GM19467 (cell line): ENCODE measurements around the gene ITGA1.

Experiments used
- ATAC-seq: cut with Tn5 transposase; IDR thresholded peaks from one replicate; pipeline ENCODE4 v1.9.1; 2021; ENCODE audit warnings: mild to moderate bottlenecking, moderate library complexity; ENCODE audit not compliant: unreplicated experiment

The ITGA1 gene

DNA sequence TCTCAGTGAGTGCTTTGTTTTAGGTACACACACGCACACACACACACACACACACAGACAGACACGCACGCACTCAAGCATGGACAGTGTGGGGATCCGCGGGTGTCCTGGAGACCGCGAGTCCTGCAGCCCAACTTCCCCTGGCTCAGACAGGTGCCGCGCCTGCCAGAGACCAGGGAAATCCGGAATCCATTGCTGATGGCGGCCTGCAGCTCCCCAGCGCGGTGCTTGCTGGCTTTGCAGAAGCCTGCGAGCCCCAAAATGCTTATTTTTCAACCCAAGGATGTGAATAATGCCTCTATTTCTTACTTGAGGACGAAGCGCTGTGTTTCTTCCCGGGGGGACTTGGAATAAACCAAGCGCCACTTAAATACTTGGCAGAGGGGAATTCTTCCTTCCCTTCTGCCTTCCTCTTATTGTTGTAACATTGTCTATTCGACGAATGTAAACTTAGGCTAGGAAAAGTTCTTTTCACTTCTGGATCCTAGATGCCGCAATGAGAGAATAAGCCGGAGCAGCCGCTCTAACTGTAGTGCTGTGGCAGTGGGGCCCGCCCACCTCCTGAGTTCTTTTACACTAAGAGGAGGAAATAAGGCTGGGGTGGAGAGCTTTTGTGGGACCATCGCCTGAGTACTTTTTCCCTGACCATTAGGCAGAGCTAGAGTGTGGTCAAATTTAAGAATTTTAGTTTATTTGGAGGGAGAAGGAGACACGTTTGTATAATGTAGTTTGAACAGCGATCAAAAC, 202.2 kb downstream of the ITGA1 start:
- no peak for ATAC-seq

DNA sequence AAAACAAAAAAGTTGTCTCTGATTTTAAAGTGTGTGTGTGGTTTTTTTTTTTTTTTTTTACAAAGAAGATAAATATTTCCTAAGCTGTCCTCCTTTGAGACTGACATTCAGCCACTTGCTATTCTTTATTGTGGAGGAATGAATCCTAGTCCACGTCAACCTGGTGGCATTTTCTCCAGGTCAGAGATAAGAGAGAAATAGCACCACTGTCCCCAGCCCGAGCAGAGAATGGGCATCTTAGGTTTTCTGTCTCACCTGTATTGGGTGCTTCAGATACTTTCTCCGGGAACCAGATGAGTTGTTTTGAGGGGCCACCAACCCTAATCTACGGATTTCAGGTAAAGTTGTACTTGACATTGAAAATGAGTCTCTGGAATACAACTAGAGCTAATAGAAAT, 202.8 kb downstream of the ITGA1 start:
- ATAC-seq: no peak

DNA sequence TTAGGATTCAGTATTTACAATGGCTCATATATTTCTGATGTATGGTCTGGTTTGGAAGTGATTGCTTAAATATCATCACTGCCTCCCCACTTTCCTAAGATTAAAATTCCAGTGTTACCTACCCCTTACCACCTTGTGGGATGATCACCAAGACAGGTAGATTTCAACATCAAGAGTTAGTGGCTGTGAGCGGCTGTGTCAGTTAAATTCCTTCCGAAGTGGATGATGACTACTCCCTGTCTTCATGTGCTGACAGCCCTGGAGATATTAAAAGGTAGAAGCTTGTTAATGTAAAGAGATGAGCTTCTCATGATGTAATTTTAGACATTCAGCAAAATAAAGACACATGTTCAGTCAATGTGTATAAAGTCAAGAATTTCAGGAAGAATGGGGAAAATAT, 205.7 kb downstream of the ITGA1 start:
- no peak for ATAC-seq

DNA sequence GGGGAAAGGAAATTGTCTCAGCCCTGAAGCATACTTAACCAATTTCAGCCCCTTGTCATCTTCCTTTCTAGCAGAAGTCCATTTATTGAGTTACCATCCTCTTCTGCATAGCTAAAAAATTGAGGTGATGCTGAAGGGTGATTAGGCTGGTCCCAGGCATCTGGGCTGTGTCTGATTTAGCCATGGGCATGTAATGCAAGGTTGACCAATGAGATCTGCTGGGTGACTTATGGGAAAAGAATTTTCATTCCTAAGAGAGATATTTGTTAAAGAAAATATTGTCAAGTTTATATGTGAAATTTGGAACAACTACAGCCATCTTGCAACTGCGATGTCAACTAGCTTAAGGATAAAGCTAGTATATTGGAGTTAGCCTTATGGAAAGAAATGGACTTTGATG, 206.6 kb downstream of the ITGA1 start:
- no peak for ATAC-seq

DNA sequence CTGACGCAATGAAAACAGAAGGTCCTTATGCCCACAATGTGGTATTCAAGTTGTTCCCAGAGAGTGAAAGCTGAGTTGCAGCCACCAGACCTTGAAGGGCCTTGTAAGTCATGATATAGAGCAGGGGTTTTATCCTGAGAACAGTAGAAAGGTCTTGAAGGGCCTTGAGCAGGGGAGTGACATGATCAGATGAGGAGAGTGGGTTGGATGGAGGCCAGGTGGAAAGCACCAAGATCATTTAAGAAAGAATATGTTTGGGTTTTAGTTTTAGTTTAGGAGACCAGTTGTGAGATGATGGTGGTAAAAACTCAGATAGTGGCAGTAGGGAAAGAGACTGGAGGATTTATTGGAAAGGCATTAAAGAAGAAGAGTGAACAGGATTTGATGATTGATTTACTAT, 207.4 kb downstream of the ITGA1 start:
- no peak for ATAC-seq

DNA sequence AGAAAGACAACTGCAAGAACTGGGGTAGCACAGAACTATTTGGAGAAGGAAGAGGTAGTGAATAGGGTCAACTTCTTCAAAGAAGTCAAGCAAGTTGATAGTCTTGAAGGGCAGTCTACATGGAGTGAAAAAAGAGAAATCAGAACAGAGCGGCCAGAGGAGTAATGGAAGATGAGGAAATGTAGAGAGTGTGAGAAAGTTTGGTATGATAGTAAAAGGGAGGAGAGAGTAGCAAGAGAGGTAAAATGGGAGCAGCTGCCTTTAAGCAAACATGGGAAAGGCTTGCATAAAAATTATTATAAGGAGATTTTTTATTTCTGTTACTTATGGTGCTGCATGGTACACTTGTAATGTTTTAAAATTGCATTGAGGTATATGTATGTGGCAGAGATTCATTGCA, 208.2 kb downstream of the ITGA1 start:
- no peak for ATAC-seq

DNA sequence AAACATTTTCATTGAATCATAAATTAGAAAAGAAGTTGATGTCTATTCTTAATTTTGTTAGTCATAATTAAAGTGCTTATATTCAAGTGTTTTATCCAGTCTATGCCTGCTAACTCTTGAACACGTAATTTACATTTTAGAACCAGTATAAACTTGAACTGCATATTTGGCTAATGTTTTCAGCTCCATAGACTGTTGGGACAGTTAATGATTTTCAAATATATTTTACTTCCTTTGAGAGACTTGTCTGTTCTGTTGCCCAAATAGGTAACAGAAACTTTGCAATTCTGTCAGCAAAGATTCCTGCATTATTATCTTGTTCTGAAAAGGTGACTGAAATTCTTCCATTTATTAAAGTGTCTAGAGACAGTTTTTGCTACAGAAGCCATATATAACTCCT, 209.3 kb downstream of the ITGA1 start:
- ATAC-seq: no peak

DNA sequence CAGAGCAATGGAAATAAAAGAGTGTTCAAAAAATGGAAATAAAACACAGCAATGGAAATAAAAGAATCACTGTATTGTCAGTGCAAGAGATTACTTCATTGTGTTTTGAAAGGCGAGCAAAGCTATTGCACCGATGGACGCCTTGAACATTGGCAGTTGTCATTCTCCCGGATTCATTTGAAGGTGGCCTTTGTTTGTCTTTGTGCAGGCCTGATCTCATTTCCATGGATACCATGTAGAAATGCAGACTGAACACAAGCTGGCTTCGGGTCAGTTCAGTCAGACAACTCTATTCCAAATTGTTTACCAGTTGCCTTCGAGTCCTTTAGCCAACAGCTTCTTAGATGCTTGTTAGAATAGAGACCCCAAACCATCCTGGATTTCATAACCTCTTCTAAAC, 209.7 kb downstream of the ITGA1 start:
- ATAC-seq: no peak

DNA sequence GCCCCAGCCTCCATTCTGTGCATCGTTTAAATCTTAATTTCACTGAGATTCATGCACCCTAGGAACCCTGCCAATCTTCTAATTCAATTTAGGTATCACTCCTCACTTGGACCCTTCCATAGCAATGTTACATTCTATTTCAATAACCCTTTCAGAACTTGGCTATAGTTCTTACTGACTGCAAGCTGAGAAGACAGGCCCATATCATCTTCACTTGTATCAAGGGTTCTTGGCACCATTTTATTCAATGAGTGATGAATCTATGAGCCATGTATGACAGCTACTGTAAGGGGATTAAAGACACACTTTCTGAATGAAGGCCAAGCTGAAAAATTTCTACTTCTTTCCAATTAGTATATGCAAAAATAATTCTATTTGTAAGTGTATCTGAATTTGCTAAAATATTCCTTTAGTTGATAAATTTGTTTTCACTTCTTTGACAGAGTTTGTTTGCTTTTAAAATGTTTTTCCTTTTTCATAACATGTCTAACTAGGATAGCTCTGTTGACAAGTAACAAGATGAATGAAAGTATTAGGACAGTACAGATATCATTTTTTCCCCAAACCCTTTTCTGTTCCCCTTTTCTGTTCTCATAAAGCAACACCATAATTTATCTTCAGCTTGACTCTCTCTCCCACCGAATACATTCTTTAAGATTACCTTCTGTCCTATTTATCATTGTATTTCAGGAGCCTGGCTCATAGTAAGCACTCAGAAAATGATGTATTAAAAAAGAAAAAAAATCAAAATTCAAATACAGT, 211.0 kb downstream of the ITGA1 start:
- no peak for ATAC-seq

DNA sequence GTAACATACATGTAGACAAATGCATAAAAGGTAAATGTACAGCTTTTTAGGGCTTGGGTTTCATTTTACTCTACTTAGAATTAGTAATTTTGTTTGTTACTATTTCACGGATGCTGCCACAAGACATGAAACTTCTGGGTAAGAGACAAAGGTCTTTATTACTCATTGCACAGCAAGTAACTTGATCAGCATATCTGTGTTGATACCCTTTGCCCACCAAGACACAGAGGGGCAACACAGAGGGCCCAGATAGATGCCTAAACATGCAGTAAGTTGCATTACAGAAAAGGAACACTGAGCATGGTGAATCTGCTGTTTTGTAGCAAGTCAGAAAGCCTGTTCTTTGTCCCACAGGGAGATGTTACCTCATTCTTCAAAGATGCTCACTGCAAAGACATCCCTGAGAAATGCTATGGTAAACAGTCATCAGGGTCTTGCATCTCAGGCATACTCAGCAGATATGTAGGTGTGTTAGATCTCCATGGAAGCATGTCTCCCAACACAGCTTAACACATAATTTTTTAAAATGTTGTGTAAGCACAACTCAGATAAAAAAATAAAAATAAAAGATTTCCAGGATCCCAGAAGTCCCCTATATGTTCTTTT, 211.7 kb downstream of the ITGA1 start:
- no peak for ATAC-seq

DNA sequence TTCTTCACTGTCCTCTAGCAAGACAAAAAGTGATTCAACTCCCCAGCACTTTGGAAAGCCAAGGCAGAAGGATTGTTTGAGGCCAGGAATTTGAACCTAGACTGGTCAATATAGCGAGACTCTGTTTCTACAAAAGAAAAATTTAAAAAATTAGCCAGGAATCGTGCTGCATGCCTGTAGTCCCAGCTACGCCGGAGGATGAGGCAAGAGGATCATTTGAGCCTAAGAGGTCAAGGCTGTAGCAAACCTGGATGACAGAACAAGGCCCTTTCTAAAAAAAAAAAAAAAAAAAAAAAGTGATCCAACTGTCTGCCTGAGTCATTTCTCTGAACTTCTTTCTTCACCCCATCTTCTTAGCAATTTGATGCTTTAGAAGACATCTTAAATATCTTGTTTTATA, 213.8 kb downstream of the ITGA1 start:
- ATAC-seq: no peak

DNA sequence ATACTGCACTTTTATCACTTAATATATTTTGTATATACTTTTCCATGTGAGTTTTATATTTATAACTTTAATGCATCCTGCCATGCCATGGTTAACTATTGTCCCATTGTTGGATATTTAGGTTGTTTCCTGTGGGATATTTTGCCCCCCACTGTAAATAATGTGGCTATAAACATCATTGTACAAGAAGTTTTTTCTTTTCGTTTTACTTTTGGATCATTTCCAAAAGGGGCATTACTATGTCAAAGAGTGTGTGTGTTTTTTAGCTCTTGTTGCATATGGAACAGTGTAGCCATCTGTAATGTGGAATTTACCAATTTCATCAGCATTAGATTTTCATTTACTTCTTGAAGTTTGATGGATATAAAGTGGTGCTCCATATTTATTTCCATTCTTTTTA, 214.8 kb downstream of the ITGA1 start:
- no peak for ATAC-seq

DNA sequence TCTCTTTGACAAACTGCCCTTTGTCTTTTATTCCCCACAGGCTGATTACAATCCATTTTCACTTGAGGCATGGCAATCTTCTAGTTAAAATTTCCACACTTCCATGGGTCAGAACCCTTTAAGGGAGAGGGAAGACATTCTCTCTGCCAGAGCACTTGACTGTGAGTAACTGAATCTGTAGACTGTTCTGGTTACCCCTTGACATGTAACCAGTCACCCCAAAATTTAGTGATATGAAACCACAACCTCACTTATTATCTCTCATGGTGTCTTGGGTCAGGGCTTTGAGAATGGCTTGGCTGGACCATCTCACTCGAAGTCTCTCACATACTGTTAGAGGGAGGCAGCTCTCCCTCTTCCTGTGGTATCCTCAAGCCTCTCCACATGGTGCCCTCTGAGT, 215.4 kb downstream of the ITGA1 start:
- ATAC-seq: no peak

DNA sequence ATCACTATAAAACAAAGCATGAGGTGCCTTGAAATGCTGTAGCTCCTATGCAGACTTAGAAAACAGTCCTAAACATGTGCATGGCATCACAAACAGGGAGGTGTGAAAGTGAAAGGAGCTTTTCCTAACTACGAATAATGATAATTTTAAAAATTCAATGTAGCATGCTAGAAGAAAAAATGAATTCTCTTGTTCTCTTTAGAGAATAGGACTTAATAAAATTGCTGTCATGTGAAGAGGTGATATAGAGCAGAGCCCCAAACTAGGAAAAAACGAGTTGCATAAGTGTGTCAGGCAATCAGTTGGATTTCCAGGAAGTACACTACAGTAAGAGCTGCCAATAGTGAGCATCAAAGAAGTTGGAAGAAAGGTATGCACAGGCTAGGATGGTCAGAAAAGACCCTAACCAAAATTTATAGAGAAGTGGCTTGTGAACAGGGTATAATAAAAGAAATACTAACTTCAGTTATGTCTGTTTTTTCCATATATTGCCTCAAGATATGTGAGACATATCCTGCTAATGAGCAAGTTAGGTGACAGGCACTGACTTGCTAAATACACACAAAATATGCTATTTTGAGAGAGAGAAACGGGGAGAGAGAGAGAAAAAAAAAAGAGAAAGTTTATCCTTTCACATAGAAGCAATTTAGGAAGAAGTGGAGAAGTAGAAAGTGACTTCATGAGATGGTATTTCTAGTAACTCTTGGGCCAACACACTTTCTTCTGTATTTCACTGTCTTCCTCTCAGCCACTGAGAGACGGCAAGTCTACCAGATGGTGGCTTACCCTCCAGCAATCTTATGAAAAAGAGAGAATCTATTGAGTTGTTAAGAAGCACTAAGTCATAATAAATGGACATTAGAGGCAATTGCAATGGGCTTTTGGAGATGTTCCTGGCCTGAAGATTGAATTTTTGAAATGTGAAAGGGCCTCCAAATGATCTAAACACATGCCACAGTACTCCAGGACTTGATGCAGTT, 219.5 kb downstream of the ITGA1 start:
- no peak for ATAC-seq

DNA sequence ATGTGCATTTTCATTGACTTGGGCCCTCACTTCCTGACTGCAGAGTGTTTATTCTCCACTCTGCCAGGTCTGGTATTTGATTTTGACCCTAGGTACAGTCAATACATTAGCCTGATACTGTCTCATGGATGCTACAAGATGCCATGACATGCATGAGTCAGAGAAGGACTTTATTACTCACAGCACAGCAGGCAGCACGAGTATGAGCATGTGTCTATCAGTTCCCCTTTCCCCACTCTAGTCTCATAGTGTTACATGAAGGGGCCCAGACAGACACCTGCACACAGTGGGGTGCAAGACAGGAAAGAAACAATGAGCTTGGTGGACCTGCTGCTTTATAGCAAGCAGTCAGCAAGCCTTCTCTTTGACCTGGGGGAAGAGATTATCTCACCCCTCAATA, 221.0 kb downstream of the ITGA1 start:
- peak; percentile 85 for ATAC-seq
